ENCODE results near the gene CCDC66. TPM values are rescaled to one million over a fixed set of nuclear protein-coding genes. Genes with fewer than 3 reads are reported as not detected.

Gene CCDC66
- total RNA-seq, 1 donor from 2014 or later, result 54.3 TPM

DNA sequence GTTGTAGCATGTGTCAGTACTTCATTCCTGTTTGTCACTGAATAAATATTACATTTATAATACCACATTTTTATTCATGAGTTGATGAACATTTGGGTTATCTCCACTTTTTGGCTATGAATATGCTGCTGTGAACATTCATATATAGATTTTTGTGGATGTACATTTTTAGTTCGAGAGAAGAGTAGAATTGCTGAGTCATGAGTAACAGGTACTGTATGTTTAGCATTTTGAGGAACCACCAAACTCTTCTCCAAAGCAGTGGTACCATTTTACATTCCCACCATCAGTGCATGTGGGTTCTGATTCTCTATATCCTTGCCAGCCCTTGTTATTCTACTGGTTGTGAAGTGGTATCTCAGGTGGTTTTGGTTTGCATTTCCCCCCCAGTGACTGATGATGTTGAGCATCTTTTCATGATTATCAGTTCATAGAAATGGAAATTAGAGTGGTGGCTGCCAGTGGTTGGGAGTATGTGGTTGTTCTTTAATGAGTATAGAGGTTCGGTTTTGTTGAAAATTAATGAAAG, 59.6 kb downstream of the CCDC66 start:
- Histone ChIP-seq H3K4me1 (ENCODE audit: control insufficient read depth in 3 of 3, insufficient read depth in 3 of 3, low read length in 3 of 3) (no peaks in the 10 kb centered on the region), H3K9ac (ENCODE audit: low read depth in 1 of 3, low read length in 3 of 3) (no peak overlapping the region), H3K27me3 (ENCODE audit: control insufficient read depth in 3 of 3, insufficient read depth in 3 of 3, low read length in 3 of 3) (no peaks in the 10 kb centered on the region)

DNA sequence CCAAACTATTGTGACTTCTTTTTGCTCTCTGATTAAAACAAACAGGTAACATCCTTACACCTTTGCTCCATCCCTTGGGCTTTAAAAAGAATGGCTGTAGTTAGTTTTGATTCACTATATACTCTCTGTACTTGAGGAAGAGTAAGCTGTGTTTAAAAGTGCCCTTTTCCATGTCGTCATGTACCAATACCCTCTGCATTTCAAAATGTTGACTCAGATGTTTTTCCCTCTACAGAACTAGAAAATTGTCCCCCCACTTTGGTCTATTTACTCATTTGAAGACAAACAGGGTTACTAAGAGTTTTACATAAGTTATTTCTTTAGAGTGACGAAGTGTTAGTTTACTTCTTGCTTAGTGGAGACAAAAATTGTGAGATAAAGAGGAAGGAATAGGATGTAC, 63.4 kb downstream of the CCDC66 start:
- H3K36me3 ChIP-seq (ENCODE audit: control insufficient read depth in 3 of 3, insufficient read depth in 3 of 3, low read length in 3 of 3), result peaks cover 7 to 57% (median 48%) of the 10 kb centered on the region in 3 donors
- no peak overlapping the region for H3K27ac ChIP-seq (ENCODE audit: low read depth, low read length)
- no peak overlapping the region for H3K9ac ChIP-seq (ENCODE audit: low read depth in 1 of 3, low read length in 3 of 3)
- no peaks in the 10 kb centered on the region for H3K9me3 ChIP-seq (ENCODE audit: control insufficient read depth in 3 of 3, low read length in 3 of 3)
- no peaks in the 10 kb centered on the region for H3K27me3 ChIP-seq (ENCODE audit: control insufficient read depth in 3 of 3, insufficient read depth in 3 of 3, low read length in 3 of 3)
- no peaks in the 10 kb centered on the region for H3K4me1 ChIP-seq (ENCODE audit: control insufficient read depth in 3 of 3, insufficient read depth in 3 of 3, low read length in 3 of 3)
- no peak overlapping the region for H3K4me3 ChIP-seq (ENCODE audit: low read length in 3 of 3)

More for the DNA sequence above, 59.6 kb downstream of the CCDC66 start:
- H3K27ac ChIP-seq (ENCODE audit: low read depth, low read length), result no peak overlapping the region
- H3K4me3 ChIP-seq (ENCODE audit: low read length in 3 of 3), result no peak overlapping the region
- H3K36me3 ChIP-seq (ENCODE audit: control insufficient read depth in 3 of 3, insufficient read depth in 3 of 3, low read length in 3 of 3), result peaks cover 10 to 52% (median 42%) of the 10 kb centered on the region in 3 donors
- H3K9me3 ChIP-seq (ENCODE audit: control insufficient read depth in 3 of 3, low read length in 3 of 3), result no peaks in the 10 kb centered on the region

DNA sequence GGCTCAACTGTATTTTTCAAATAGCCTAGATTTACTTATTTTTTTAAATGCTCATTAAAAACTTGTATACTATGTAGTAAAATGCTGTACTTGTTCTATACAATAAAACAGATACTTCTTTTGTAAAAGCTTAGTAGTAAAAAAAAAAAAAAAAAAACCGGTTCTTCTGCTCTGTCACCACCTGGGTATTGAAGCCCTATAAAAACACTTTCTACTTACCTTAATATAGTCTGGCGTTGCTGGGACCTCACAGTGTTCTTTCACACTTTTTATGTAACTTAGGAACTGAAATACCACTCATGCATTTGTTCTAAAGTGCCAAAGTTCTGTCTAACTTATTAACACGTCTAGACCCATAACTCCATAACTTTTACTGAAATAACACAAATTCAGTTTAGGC, 64.7 kb downstream of the CCDC66 start:
- Histone ChIP-seq H3K27ac (ENCODE audit: low read depth, low read length) (no peak overlapping the region), H3K9me3 (ENCODE audit: control insufficient read depth in 3 of 3, low read length in 3 of 3) (no peaks in the 10 kb centered on the region), H3K27me3 (ENCODE audit: control insufficient read depth in 3 of 3, insufficient read depth in 3 of 3, low read length in 3 of 3) (no peaks in the 10 kb centered on the region), H3K36me3 (ENCODE audit: control insufficient read depth in 3 of 3, insufficient read depth in 3 of 3, low read length in 3 of 3) (peaks cover 7 to 54% (median 45%) of the 10 kb centered on the region in 3 donors), H3K9ac (ENCODE audit: low read depth in 1 of 3, low read length in 3 of 3) (no peak overlapping the region), H3K4me1 (ENCODE audit: control insufficient read depth in 3 of 3, insufficient read depth in 3 of 3, low read length in 3 of 3) (no peaks in the 10 kb centered on the region), H3K4me3 (ENCODE audit: low read length in 3 of 3) (no peak overlapping the region)

DNA sequence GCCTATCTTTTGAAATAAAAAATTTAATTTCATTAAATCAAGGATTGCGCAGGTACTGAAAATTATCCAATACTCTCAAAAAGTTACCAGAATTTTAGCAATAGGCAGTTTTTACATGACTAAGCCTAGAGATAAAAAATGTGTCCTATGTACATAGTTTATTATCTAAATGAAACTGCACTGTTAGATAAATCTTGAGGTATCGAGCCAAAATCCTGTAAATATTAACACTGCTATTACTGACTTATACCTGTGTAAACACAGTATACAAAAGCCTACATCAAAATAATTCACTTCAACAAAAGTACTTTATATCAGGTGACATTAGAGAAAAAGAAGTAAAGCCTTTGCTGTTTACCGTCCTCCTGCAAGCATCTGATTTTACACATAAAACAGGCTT, 65.4 kb downstream of the CCDC66 start:
- Histone ChIP-seq H3K9ac (ENCODE audit: low read depth in 1 of 3, low read length in 3 of 3) (no peak overlapping the region), H3K9me3 (ENCODE audit: control insufficient read depth in 3 of 3, low read length in 3 of 3) (no peaks in the 10 kb centered on the region), H3K4me1 (ENCODE audit: control insufficient read depth in 3 of 3, insufficient read depth in 3 of 3, low read length in 3 of 3) (no peaks in the 10 kb centered on the region), H3K27ac (ENCODE audit: low read depth, low read length) (no peak overlapping the region), H3K36me3 (ENCODE audit: control insufficient read depth in 3 of 3, insufficient read depth in 3 of 3, low read length in 3 of 3) (peaks cover 7 to 57% (median 40%) of the 10 kb centered on the region in 3 donors), H3K4me3 (ENCODE audit: low read length in 3 of 3) (no peak overlapping the region), H3K27me3 (ENCODE audit: control insufficient read depth in 3 of 3, insufficient read depth in 3 of 3, low read length in 3 of 3) (no peaks in the 10 kb centered on the region)

DNA sequence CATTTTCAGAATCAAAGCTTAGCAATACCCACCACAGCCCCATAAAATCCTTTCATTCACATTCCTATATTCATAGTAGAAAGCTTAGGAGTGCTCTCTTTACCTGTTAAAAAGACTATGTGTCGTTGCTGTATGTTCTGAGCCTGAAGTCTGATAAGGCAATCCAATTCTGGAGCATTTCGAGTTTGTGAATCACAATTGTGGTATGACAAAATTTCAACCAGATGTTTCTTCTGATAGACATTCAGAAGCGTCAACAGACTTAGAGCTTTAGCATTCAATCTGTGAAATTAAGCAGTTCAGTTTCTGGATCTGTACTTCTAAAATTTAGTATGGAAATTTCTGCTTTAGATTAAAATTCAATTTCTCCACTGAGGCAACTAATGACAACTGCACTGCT, 67.8 kb downstream of the CCDC66 start:
- Histone ChIP-seq H3K4me1 (ENCODE audit: control insufficient read depth in 3 of 3, insufficient read depth in 3 of 3, low read length in 3 of 3) (no peaks in the 10 kb centered on the region), H3K9ac (ENCODE audit: low read depth in 1 of 3, low read length in 3 of 3) (no peak overlapping the region), H3K9me3 (ENCODE audit: control insufficient read depth in 3 of 3, low read length in 3 of 3) (no peaks in the 10 kb centered on the region), H3K36me3 (ENCODE audit: control insufficient read depth in 3 of 3, insufficient read depth in 3 of 3, low read length in 3 of 3) (peaks cover 6 to 37% (median 36%) of the 10 kb centered on the region in 3 donors), H3K27me3 (ENCODE audit: control insufficient read depth in 3 of 3, insufficient read depth in 3 of 3, low read length in 3 of 3) (no peaks in the 10 kb centered on the region), H3K4me3 (ENCODE audit: low read length in 3 of 3) (no peak overlapping the region), H3K27ac (ENCODE audit: low read depth, low read length) (no peak overlapping the region)

DNA sequence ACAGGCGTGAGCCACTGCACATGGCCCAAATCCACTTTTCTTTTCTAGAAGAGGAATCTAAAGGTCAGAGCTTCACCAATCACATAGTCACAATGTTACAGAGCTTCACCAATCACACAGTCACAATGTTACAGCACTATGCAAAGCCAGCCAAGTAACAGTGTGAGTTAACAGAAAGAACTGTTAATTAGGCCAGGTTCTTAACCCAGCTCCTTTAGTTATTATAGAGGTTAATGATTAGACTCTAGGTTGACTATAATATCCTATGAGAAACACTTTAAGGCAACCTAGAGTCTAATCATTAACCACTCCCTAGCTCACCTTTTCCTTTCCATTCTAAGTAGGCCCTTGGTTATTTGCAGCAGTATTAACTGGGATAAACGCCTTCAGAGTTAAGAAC, 72.1 kb downstream of the CCDC66 start:
- no peaks in the 10 kb centered on the region for H3K9me3 ChIP-seq (ENCODE audit: control insufficient read depth in 3 of 3, low read length in 3 of 3)
- no peaks in the 10 kb centered on the region for H3K27me3 ChIP-seq (ENCODE audit: control insufficient read depth in 3 of 3, insufficient read depth in 3 of 3, low read length in 3 of 3)
- no peak overlapping the region for H3K27ac ChIP-seq (ENCODE audit: low read depth, low read length)
- H3K4me3 ChIP-seq (ENCODE audit: low read length in 3 of 3), result no peak overlapping the region
- peaks cover 2 to 28% (median 25%) of the 10 kb centered on the region in 3 donors for H3K36me3 ChIP-seq (ENCODE audit: control insufficient read depth in 3 of 3, insufficient read depth in 3 of 3, low read length in 3 of 3)
- no peak overlapping the region for H3K9ac ChIP-seq (ENCODE audit: low read depth in 1 of 3, low read length in 3 of 3)
- no peaks in the 10 kb centered on the region for H3K4me1 ChIP-seq (ENCODE audit: control insufficient read depth in 3 of 3, insufficient read depth in 3 of 3, low read length in 3 of 3)

- Histone ChIP-seq H3K9me3 (ENCODE audit: control insufficient read depth in 3 of 3, low read length in 3 of 3) (no peaks in the 10 kb centered on the region), H3K4me3 (ENCODE audit: low read length in 3 of 3) (no peak overlapping the region), H3K27ac (ENCODE audit: low read depth, low read length) (no peak overlapping the region), H3K9ac (ENCODE audit: low read depth in 1 of 3, low read length in 3 of 3) (no peak overlapping the region), H3K27me3 (ENCODE audit: control insufficient read depth in 3 of 3, insufficient read depth in 3 of 3, low read length in 3 of 3) (no peaks in the 10 kb centered on the region), H3K36me3 (ENCODE audit: control insufficient read depth in 3 of 3, insufficient read depth in 3 of 3, low read length in 3 of 3) (peaks cover 2 to 25% (median 21%) of the 10 kb centered on the region in 3 donors), H3K4me1 (ENCODE audit: control insufficient read depth in 3 of 3, insufficient read depth in 3 of 3, low read length in 3 of 3) (no peaks in the 10 kb centered on the region)
Measured at GRCh38 chr3:56629451-56629850, 72.5 kb downstream of the CCDC66 start.

- Histone ChIP-seq H3K27me3 (ENCODE audit: control insufficient read depth in 3 of 3, insufficient read depth in 3 of 3, low read length in 3 of 3) (no peaks in the 10 kb centered on the region), H3K36me3 (ENCODE audit: control insufficient read depth in 3 of 3, insufficient read depth in 3 of 3, low read length in 3 of 3) (peaks cover 2 to 23% (median 17%) of the 10 kb centered on the region in 3 donors), H3K9me3 (ENCODE audit: control insufficient read depth in 3 of 3, low read length in 3 of 3) (no peaks in the 10 kb centered on the region), H3K27ac (ENCODE audit: low read depth, low read length) (no peak overlapping the region), H3K4me1 (ENCODE audit: control insufficient read depth in 3 of 3, insufficient read depth in 3 of 3, low read length in 3 of 3) (no peaks in the 10 kb centered on the region), H3K9ac (ENCODE audit: low read depth in 1 of 3, low read length in 3 of 3) (no peak overlapping the region), H3K4me3 (ENCODE audit: low read length in 3 of 3) (no peak overlapping the region)
Measured at GRCh38 chr3:56630966-56631365, 74.0 kb downstream of the CCDC66 start.

DNA sequence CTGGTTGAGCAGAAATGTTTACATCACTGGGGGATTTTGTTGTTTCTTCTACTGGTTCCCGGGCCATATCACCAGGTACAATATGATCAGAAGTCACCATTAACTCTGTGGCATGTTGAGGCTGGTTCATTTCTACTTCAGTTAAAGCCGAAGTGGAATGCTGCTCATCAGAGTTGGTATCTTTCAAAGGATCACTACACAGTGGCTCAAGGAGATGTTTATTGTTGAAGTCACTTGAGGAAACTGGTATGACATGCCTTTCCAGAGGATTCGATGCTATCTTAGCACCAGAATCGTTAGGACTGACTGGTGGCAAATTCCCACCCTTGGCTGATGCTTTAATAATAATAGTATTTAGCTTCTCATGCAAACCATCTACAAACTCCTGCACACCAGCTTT, 76.2 kb downstream of the CCDC66 start:
- Histone ChIP-seq H3K36me3 (ENCODE audit: control insufficient read depth in 3 of 3, insufficient read depth in 3 of 3, low read length in 3 of 3) (peaks cover 2 to 20% (median 12%) of the 10 kb centered on the region in 3 donors), H3K4me1 (ENCODE audit: control insufficient read depth in 3 of 3, insufficient read depth in 3 of 3, low read length in 3 of 3) (no peaks in the 10 kb centered on the region), H3K9me3 (ENCODE audit: control insufficient read depth in 3 of 3, low read length in 3 of 3) (no peaks in the 10 kb centered on the region), H3K9ac (ENCODE audit: low read depth in 1 of 3, low read length in 3 of 3) (no peak overlapping the region), H3K27me3 (ENCODE audit: control insufficient read depth in 3 of 3, insufficient read depth in 3 of 3, low read length in 3 of 3) (no peaks in the 10 kb centered on the region), H3K27ac (ENCODE audit: low read depth, low read length) (no peak overlapping the region), H3K4me3 (ENCODE audit: low read length in 3 of 3) (no peak overlapping the region)

DNA sequence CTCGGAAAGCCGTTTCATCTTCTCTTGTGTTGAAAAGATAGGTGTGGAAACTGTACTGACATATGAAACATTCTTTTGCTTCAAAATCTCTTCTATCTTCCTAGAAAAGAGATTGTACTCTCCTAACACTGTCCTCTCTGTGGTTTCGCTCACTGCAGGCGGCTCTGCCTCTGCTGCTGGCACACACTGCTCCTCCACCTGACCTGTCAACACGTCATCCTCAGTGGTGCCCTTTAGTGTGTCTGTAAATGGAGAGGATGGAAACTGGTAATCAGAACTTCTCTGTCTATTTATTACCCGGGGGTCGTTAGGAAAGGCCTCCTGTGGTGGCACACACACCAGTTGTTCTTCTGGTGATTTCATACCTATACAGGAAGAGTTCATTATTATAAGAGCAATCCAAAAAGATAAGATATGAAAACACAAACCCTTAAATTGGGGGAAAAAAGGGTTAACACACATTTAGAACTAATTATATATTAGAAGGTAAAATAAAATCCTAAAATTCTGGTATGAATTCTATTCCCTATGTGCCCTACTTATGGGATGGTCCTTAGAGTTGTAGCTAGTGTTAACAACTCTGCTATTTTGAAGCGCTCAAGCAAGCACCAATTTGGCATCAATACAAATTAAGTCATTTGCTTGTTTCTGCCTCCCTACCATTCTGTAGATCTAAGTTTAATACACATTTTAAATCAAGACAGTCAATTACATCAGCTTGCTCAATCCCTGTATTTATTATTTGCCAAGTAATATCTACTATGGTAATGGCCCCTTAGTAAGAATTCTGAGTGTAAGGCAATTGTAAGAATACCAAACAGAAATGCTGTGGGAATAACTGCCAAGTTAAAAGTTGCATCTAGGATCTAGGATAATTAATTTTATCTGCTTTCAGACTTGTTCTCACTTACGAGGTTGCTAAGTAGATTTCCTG, 76.9 kb downstream of the CCDC66 start:
- peaks cover 2 to 24% (median 18%) of the 10 kb centered on the region in 3 donors for H3K36me3 ChIP-seq (ENCODE audit: control insufficient read depth in 3 of 3, insufficient read depth in 3 of 3, low read length in 3 of 3)
- H3K4me1 ChIP-seq (ENCODE audit: control insufficient read depth in 3 of 3, insufficient read depth in 3 of 3, low read length in 3 of 3), result no peaks in the 10 kb centered on the region
- H3K9me3 ChIP-seq (ENCODE audit: control insufficient read depth in 3 of 3, low read length in 3 of 3), result no peaks in the 10 kb centered on the region
- no peak overlapping the region for H3K9ac ChIP-seq (ENCODE audit: low read depth in 1 of 3, low read length in 3 of 3)
- no peaks in the 10 kb centered on the region for H3K27me3 ChIP-seq (ENCODE audit: control insufficient read depth in 3 of 3, insufficient read depth in 3 of 3, low read length in 3 of 3)
- H3K27ac ChIP-seq (ENCODE audit: low read depth, low read length), result no peak overlapping the region
- H3K4me3 ChIP-seq (ENCODE audit: low read length in 3 of 3), result no peak overlapping the region

Measured in skeletal muscle tissue (tissue), 4 donors.